Right lobe of liver (tissue), 6 donors: ENCODE results near the gene CCDC9. TPM values are rescaled to one million over a fixed set of nuclear protein-coding genes. Genes with fewer than 3 reads are reported as not detected.

Experiments used
- ATAC-seq, 4 donors: fragments of 200-7000 bp; cut with Tn5 transposase; one replicate each; pipeline ENCODE4 v1.9.1; 2020; ENCODE audit warnings: mild to moderate bottlenecking in 4 of 4, moderate library complexity in 4 of 4
- DNase-seq, 3 donors: peaks; one replicate each; pipeline ENCODE4 v3.0.0-alpha.2; 2020
- H3K27ac ChIP-seq, 3 donors: fragments of 200-600 bp; one replicate each; pipeline ENCODE4 v1.8.0; 2022
- H3K27me3 ChIP-seq, 2 donors: fragments of 200-600 bp; one replicate each; pipeline ENCODE4 v1.8.0; 2022
- H3K36me3 ChIP-seq, 4 donors: fragments of 200-600 bp; sonication (generic) in 1 of 4; one replicate each; pipeline versions ENCODE4 v1.5.1 to v1.8.0; 2017 to 2022; ENCODE audit warnings: control low read depth in 1 of 4
- H3K4me1 ChIP-seq, 4 donors: fragments of 200-600 bp; sonication (generic) in 1 of 4; one replicate each; pipeline versions ENCODE4 v1.5.1 to v1.8.0; 2017 to 2022; ENCODE audit warnings: control low read depth in 1 of 4
- H3K4me3 ChIP-seq, 3 donors: fragments of 200-600 bp; one replicate each; pipeline ENCODE4 v1.8.0; 2022
- H3K9me3 ChIP-seq, 4 donors: fragments of 200-600 bp; sonication (generic) in 1 of 4; one replicate each; pipeline versions ENCODE4 v1.5.1 to v1.8.0; 2017 to 2022; ENCODE audit warnings: control low read depth in 1 of 4
- CTCF ChIP-seq, 4 donors: fragments of 200-600 bp in 3 of 4; fragments of 450-650 bp in 1 of 4; IDR thresholded peaks; one replicate each; pipeline versions ENCODE4 v1.5.1 to v1.8.0; 2016 to 2022; ENCODE audit warnings: antibody characterized with exemption in 4 of 4, mild to moderate bottlenecking in 2 of 4
- POLR2A ChIP-seq: fragments of 450-650 bp; IDR thresholded peaks from one replicate; pipeline ENCODE4 v1.6.1; 2017; ENCODE audit warnings: antibody characterized with exemption, mild to moderate bottlenecking
- WGBS: methylation state at CpG from one replicate; pipeline ENCODE4 v1.1.6; 2018; ENCODE audit warnings: low coverage, low lambda C conversion rate; ENCODE audit not compliant: insufficient coverage; ENCODE audit errors: missing lambda C conversion rate; 5-methylcytosine and 5-hydroxymethylcytosine counted together
- intact Hi-C, 2 donors: fragments of 100-400 bp; cut with DNase I; formaldehyde crosslinking; loops; one replicate each; pipeline versions ENCODE4 v1.11.2 to v1.14.1; 2022
- total RNA-seq, 6 experiments: library from RNA; depleted of rRNA in 2 of 6; stranded (reverse); fragments of >200 nt in 2 of 6; fragmentation: NEBNext Ultra II Directional in 3 of 6; extraction: Animal tissue kit (Norgen Biotek cat#: 25700) in 3 of 6; gene quantifications; one replicate each; pipeline versions ENCODE4 v1.1.0 to v1.2.4, GENCODE V29; 2016 to 2023
- donor health status: DM: no; HTN: yes; CAD: no.
- donor health status: DM: no; HTN: no; CAD: no.
- donor health status: DM: no; HTN: no; CAD: no.
- donor health status: DM: no; HTN: yes; CAD: no.
- donor health status: DM: no; HTN: yes; CAD: no.

CCDC9 gene
- total RNA-seq, 6 experiments from 2014 or later: 5.8 to 15.1 (median 9.1) TPM

DNA sequence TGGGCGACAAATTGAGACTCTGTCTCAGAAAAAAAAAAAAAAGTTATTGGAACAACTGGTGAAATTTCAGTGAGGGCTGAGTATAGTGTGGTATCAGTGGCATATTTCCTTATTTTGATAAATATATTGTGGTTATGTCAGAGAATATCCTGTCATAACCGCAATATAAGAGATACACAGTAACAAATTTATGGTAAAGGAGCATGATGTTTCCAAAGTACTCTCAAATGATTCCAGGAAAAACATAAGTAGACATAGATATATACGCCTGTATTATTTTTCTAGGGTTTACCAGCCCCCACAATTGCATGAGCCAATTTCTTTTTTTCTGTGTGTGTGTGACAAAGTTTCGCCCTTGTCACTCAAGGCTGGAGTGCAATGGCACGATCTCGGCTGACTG, 47.6 kb downstream of the CCDC9 start:
- H3K27me3 ChIP-seq: no peaks in the 10 kb centered on the region
- TF ChIP-seq CTCF (IDR thresholded peaks at IDR 0.05) (no peak), POLR2A (no peak)
- H3K4me1 ChIP-seq: peaks cover 0 to 11% (median 0%) of the 10 kb centered on the region in 4 donors
- ATAC-seq (no peak), DNase-seq (no peak)
- no peak overlapping the region for H3K4me3 ChIP-seq
- no peaks in the 10 kb centered on the region for H3K36me3 ChIP-seq
- intact Hi-C loops: no loop called here
- no peak overlapping the region for H3K27ac ChIP-seq
- 51% methylated on average over 6 of the region's 6 CpGs for WGBS
- no peaks in the 10 kb centered on the region for H3K9me3 ChIP-seq

DNA sequence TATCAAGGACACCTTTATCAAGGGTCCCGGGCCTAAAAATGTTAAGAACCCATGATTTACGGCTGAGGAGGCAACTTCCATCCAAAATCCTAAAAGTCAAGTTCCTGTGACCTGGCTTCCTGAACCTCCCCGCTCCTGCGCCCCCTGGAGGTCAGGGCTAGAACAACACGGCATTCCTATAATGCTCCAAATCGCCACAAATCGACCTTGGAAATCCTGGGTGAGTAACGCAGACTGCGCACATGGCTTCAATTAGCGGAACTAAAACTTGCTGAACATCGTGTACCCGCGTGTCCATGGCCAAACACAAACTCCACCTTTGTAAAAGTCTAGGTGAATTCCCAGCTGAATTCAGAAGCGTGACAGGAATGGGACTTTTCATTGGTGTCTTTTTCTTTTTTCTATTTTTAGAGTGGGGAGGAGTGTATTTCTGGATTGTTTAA, 49.0 kb downstream of the CCDC9 start:
- intact Hi-C loops: no loop called here
- peaks cover 0 to 11% (median 0%) of the 10 kb centered on the region in 4 donors for H3K4me1 ChIP-seq
- peak overlapping the region; percentile 31 to 80 (median 47) for H3K27ac ChIP-seq
- DNase-seq: peak; percentile 81 to 85 (median 83)
- H3K9me3 ChIP-seq: no peaks in the 10 kb centered on the region
- no peaks in the 10 kb centered on the region for H3K36me3 ChIP-seq
- 4% methylated on average over 14 of the region's 14 CpGs for WGBS
- TF ChIP-seq CTCF (IDR thresholded peaks at IDR 0.05) (peak; percentile 95 to 97 (median 95)), POLR2A (no peak)
- peak; percentile 90 to 94 (median 90) for ATAC-seq
- no peak overlapping the region for H3K4me3 ChIP-seq
- no peaks in the 10 kb centered on the region for H3K27me3 ChIP-seq

DNA sequence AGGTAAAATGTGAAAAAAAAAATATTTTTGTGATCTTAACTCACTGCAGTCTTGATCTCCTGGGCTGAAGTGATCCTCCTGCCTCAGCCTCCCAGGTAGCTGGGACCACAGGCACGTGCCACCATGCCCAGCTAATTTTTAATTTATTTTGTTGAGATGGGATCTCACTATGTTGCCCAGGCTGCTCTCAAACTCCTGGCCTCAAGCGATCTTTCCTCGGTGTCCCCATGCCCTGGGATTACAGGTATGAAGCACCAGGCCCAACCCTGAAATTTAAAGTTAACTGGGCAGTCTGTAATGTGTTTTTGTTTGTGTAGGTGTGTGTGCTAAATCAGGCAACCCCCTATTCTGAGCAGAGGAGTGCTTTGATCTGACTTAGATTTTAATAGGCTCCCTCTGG, 50.0 kb downstream of the CCDC9 start:
- WGBS: 92% methylated on average over 3 of the region's 3 CpGs
- intact Hi-C loops: no loop called here
- H3K4me1 ChIP-seq: peaks cover 0 to 11% (median 0%) of the 10 kb centered on the region in 4 donors

GRCh38 chr19:47309038-47309437, 52.7 kb downstream of the CCDC9 start:
- no peaks in the 10 kb centered on the region for H3K27me3 ChIP-seq
- no peaks in the 10 kb centered on the region for H3K9me3 ChIP-seq
- no peak for DNase-seq
- peaks cover 0 to 14% (median 0%) of the 10 kb centered on the region in 4 donors for H3K4me1 ChIP-seq
- 89% methylated on average over 4 of the region's 8 CpGs for WGBS
- no peak overlapping the region for H3K27ac ChIP-seq
- TF ChIP-seq POLR2A (no peak), CTCF (IDR thresholded peaks at IDR 0.05) (no peak)
- intact Hi-C loops: no loop called here
- no peak overlapping the region for H3K4me3 ChIP-seq
- ATAC-seq: no peak
- H3K36me3 ChIP-seq: no peaks in the 10 kb centered on the region

More for the DNA sequence above, 50.0 kb downstream of the CCDC9 start:
- H3K9me3 ChIP-seq: no peaks in the 10 kb centered on the region
- no peaks in the 10 kb centered on the region for H3K27me3 ChIP-seq
- no peak overlapping the region for H3K4me3 ChIP-seq
- ATAC-seq (no peak), DNase-seq (no peak)
- peak overlapping the region in 2 of 3 donors; percentile 31 to 80 for H3K27ac ChIP-seq
- no peak for TF ChIP-seq POLR2A
- TF ChIP-seq CTCF (IDR thresholded peaks at IDR 0.05): no peak
- H3K36me3 ChIP-seq: no peaks in the 10 kb centered on the region

- Histone ChIP-seq H3K36me3 (no peaks in the 10 kb centered on the region), H3K27ac (peak within 1 kb of the TSS; percentile 36 to 55 (median 49)), H3K27me3 (no peaks in the 10 kb centered on the region), H3K4me1 (peaks cover 0 to 14% (median under 1%) of the 10 kb centered on the region in 4 donors), H3K9me3 (no peaks in the 10 kb centered on the region), H3K4me3 (peak within 1 kb of the TSS in 1 of 3 donors; percentile 18)
- DNase-seq (peak in 2 of 3 donors; percentile 66 to 70), ATAC-seq (peak in 3 of 4 donors; percentile 17 to 51 (median 45))
- WGBS: 43% methylated on average over 9 of the region's 12 CpGs
- intact Hi-C loops: no loop called here
- TF ChIP-seq POLR2A: peak; percentile 47
- TF ChIP-seq CTCF (IDR thresholded peaks at IDR 0.05): no peak
Observed at GRCh38 chr19:47309608-47310007, 53.3 kb downstream of the CCDC9 start, which contains the start of gene C5AR1. C5AR1 (plus strand) TSS chr19:47309861; CDS start chr19:47309896, 35 bp downstream.
